ENCODE data around the gene SORCS2. TPM values are rescaled to one million over a fixed set of nuclear protein-coding genes. Genes with fewer than 3 reads are reported as not detected.

The SORCS2 gene
- total RNA-seq, 1 donor: 0.27 TPM

DNA sequence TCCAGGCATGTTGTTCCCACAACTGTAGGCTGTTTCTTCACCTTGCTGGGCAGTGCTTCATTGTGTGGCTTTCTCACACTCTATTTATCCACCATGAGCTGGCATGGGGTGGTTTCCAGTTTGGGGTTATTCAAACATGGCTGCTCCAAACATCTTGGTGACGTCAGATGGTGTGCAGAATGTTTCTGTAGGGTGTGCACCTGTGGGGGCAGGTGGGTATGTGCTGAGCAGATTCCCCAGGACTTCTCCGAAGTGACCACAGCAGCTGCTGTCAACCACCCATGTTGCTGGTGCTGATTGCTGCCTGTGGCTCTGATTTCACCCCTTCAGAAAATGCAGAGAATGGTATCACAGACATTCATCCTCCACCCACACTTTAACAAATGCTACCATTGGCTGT is 247.4 kb downstream of the SORCS2 start:
- TF ChIP-seq, protein P1, sequence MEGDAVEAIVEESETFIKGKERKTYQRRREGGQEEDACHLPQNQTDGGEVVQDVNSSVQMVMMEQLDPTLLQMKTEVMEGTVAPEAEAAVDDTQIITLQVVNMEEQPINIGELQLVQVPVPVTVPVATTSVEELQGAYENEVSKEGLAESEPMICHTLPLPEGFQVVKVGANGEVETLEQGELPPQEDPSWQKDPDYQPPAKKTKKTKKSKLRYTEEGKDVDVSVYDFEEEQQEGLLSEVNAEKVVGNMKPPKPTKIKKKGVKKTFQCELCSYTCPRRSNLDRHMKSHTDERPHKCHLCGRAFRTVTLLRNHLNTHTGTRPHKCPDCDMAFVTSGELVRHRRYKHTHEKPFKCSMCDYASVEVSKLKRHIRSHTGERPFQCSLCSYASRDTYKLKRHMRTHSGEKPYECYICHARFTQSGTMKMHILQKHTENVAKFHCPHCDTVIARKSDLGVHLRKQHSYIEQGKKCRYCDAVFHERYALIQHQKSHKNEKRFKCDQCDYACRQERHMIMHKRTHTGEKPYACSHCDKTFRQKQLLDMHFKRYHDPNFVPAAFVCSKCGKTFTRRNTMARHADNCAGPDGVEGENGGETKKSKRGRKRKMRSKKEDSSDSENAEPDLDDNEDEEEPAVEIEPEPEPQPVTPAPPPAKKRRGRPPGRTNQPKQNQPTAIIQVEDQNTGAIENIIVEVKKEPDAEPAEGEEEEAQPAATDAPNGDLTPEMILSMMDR (IDR thresholded peaks at IDR 0.05; ENCODE audit: insufficient read depth, low read length): no peak
- no peak for DNase-seq (ENCODE audit: low read depth)
- H3K4me3 ChIP-seq (ENCODE audit: low read depth, low read length): no peak overlapping the region

DNA sequence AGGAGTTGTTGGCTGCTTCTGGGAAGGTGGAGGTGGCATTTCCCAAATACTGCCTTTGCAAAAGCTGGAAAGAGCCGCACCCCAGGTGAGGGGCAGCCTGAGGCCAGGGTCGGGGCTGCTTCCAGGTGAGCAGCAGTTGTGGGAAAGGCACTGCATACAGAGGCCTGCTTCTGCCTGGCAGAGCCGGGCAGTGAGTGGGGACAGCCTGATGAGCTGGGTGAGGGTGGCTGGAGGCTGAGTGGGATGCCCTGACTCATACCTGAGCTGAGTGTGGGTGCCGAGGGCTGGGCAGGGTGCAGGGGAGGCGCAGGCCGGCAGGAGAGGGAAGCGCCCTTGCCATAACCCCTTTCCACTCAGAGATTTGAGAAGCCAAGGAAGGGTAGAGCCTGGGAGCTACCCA is 248.9 kb downstream of the SORCS2 start:
- no peak overlapping the region for H3K4me3 ChIP-seq (ENCODE audit: low read depth, low read length)
- TF ChIP-seq, protein P1 (IDR thresholded peaks at IDR 0.05; ENCODE audit: insufficient read depth, low read length): no peak

DNA sequence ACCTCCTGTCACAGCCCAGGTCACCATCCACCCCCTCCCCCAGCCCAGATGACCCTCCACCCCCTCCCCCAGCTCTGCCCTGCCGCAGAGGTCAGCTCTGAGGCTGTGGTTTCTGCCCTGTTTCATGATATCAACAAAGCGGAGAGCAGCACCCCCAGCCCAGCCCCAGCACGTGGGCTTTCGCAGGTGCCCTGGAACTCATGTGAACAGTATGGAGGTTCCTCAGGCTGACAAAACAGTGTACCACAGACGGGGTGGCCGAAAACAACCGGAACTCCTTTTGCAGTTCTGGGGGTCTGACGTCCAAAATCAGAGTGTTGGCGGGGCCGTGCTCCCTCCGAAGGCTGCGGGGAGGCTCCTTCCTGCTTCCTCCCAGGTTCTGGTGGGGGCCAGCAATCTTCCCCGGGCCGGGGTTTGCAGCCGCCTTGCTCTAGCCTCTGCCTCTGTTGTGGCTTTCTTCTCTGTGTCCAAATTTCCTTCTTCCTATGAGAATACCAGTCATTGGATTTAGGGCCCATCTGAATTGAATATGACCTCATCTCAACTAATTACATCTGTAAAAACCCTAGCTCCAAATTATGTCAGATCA is 250.3 kb downstream of the SORCS2 start:
- TF ChIP-seq, protein P1 (IDR thresholded peaks at IDR 0.05; ENCODE audit: insufficient read depth, low read length): no peak
- DNase-seq (ENCODE audit: low read depth): no peak
- no peak overlapping the region for H3K4me3 ChIP-seq (ENCODE audit: low read depth, low read length)

More for the DNA sequence above, 248.9 kb downstream of the SORCS2 start:
- no peak for DNase-seq (ENCODE audit: low read depth)

DNA sequence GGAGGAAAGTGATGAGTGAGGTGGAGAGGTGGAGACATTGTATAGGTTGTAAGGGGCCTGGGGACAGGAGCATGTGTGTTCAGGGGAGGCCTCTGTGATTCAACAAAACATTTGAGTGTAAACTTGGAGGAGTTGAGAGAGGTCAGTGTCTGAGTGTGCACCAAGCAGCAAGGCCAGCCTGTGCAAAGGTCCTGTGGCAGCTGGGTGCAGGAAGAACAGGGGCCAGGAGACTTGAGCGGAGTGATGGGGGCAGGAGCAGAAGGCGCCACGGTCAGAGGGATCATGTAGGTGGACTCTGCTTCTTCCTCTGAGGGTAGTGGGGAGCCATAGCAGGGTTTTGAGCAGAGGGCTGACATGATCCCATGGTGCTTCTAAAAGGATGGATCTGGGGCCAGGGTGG is 252.0 kb downstream of the SORCS2 start:
- H3K4me3 ChIP-seq (ENCODE audit: low read depth, low read length): no peak overlapping the region
- no peak for DNase-seq (ENCODE audit: low read depth)
- TF ChIP-seq, protein P1 (IDR thresholded peaks at IDR 0.05; ENCODE audit: insufficient read depth, low read length): no peak

DNA sequence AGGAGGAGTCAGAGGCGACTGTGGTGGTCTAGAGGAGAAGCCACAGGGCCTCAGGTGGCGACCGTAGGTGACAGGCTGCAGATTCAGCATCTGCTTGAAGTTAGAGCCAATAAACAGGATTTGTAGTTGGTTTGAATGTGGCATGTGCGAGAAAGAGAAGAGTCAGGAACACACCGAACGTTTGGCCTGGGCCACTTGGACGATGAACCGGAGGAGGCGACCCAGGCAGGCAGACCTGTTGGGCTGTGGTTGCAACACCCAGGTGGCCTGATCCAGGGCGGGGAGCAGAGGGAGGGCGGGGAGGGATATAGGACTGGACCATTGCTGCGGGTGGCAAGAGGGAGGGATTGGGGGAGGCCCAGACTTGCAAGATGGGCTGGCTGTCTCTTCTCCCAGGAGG is 252.4 kb downstream of the SORCS2 start:
- no peak overlapping the region for H3K4me3 ChIP-seq (ENCODE audit: low read depth, low read length)
- no peak for DNase-seq (ENCODE audit: low read depth)
- TF ChIP-seq, protein P1 (IDR thresholded peaks at IDR 0.05; ENCODE audit: insufficient read depth, low read length): no peak

DNA sequence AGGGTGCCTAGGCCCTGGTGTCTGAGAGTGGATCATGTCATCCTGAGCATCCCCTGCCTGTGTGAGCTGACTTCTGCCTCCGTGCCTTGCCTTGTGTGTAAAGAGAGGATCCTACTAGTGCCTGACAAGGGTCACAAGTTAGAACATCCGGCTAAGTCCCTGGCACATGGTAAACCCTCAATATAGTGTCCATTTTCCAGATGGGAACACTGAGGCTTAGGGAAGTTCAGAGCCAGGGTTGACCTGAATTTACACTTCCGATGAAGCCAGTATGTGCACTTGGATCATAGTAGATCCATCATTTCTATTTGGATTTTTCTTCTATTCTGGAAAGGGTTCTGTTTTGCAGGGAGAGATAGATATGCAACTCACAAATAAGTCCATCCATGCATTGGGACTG is 254.9 kb downstream of the SORCS2 start:
- TF ChIP-seq, protein P1 (IDR thresholded peaks at IDR 0.05; ENCODE audit: insufficient read depth, low read length): no peak
- no peak overlapping the region for H3K4me3 ChIP-seq (ENCODE audit: low read depth, low read length)
- no peak for DNase-seq (ENCODE audit: low read depth)

DNA sequence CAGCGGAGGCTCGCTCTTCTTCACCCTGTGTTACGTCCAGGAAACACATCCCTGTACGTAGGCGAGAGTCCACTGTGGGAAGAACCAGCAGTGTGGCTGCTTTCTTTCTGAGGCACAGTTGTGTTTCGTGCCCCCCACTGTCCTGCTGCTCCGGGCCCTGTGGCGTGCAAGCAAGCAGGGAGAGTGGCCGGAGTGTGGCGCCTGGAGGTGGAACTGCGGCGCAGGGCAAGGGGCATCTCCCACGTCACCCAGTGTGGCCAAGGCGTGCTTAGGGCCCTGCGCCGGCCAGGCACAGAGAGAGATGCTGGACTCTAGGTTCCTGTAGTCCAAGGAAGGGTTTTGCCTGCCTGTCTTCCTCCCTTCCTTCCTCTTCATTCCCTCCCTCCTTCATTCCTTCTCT is 255.7 kb downstream of the SORCS2 start:
- DNase-seq (ENCODE audit: low read depth): no peak
- TF ChIP-seq, protein P1 (IDR thresholded peaks at IDR 0.05; ENCODE audit: insufficient read depth, low read length): no peak
- no peak overlapping the region for H3K4me3 ChIP-seq (ENCODE audit: low read depth, low read length)
